ENCODE results near the gene CHST15. TPM values are rescaled to one million over a fixed set of nuclear protein-coding genes. Genes with fewer than 3 reads are reported as not detected.
A peak's percentile ranks its signal among the peaks of the same experiment; 100 is the strongest.

Gene CHST15
- 39.7 TPM for total RNA-seq
- 2.8 TPM for polyA plus RNA-seq (ENCODE audit: insufficient read depth, low read depth, low replicate concordance)
- long read RNA-seq, donor 1, full-length matches to known transcripts = 3 of 3 reads
- long read RNA-seq, donor 1, partial matches to known transcripts = 0 of 3 reads
- long read RNA-seq, donor 1, other reads (novel, unspliced or antisense) = 0 of 3 reads
- long read RNA-seq, donor 2, full-length matches to known transcripts = 1 of 1 reads
- long read RNA-seq, donor 2, partial matches to known transcripts = 0 of 1 reads
- long read RNA-seq, donor 2, other reads (novel, unspliced or antisense) = 0 of 1 reads
- long read RNA-seq, donor 3, full-length matches to known transcripts = 1 of 1 reads
- long read RNA-seq, donor 3, partial matches to known transcripts = 0 of 1 reads
- long read RNA-seq, donor 3, other reads (novel, unspliced or antisense) = 0 of 1 reads
- long read RNA-seq, donor 4 = 0 reads
- long read RNA-seq, donor 5 = 0 reads
- long read RNA-seq, donor 6 = 0 reads
- long read RNA-seq, donor 7, full-length matches to known transcripts = 5 of 16 reads
- long read RNA-seq, donor 7, partial matches to known transcripts = 1 of 16 reads
- long read RNA-seq, donor 7, other reads (novel, unspliced or antisense) = 10 of 16 reads
- long read RNA-seq, donor 8, partial matches to known transcripts = 0 of 1 reads
- long read RNA-seq, donor 8, other reads (novel, unspliced or antisense) = 0 of 1 reads
- long read RNA-seq, donor 9 = 0 reads
- long read RNA-seq, donor 10, full-length matches to known transcripts = 3 of 3 reads
- long read RNA-seq, donor 10, partial matches to known transcripts = 0 of 3 reads
- long read RNA-seq, donor 10, other reads (novel, unspliced or antisense) = 0 of 3 reads

GRCh38 chr10:124092860-124093773 lies at the start of gene CHST15:
CHST15 (minus strand) TSS chr10:124093598; CDS start chr10:124046212, 47,386 bp downstream.
- peak; percentile 90 to 95 (median 91) for DNase-seq
- Histone ChIP-seq H3K4me3 (ENCODE audit: low read length in 3 of 3) (peak within 1 kb of the TSS; percentile 45 to 59 (median 52)), H3K4me1 (ENCODE audit: control insufficient read depth in 2 of 3, insufficient read depth in 2 of 3, low read depth in 1 of 3, low read length in 3 of 3) (peaks cover 0 to 16% (median 0%) of the 10 kb centered on the region in 3 donors), H3K36me3 (ENCODE audit: control insufficient read depth in 2 of 3, insufficient read depth in 3 of 3, low read length in 3 of 3) (no peaks in the 10 kb centered on the region), H3K9ac (ENCODE audit: low read length in 3 of 3) (peak within 1 kb of the TSS in 1 of 3 donors; percentile 20), H3K27ac (ENCODE audit: low read depth in 2 of 2, low read length in 2 of 2) (peak within 1 kb of the TSS; percentile 77 to 91), H3K9me3 (ENCODE audit: control insufficient read depth in 2 of 3, insufficient read depth in 1 of 3, low read length in 3 of 3) (peaks cover 0 to 4% (median 0%) of the 10 kb centered on the region in 3 donors), H3K27me3 (ENCODE audit: control insufficient read depth, insufficient read depth, low read length) (no peaks in the 10 kb centered on the region)
- intact Hi-C loops (cut with DNase I) = no loop called here
- TF ChIP-seq CTCF (IDR thresholded peaks at IDR 0.05; ENCODE audit: borderline replicate concordance, extremely low read depth, insufficient read depth) = no peak
- FAIRE-seq = no peak

GRCh38 chr10:124142960-124143359 lies 49.6 kb upstream of the CHST15 start:
- H3K27me3 ChIP-seq (ENCODE audit: control insufficient read depth, insufficient read depth, low read length) = no peaks in the 10 kb centered on the region
- no peak overlapping the region for H3K4me3 ChIP-seq (ENCODE audit: low read length in 3 of 3)
- intact Hi-C loops (cut with DNase I) = no loop called here
- peak in 1 of 5 donors; percentile 49 for DNase-seq
- TF ChIP-seq CTCF (IDR thresholded peaks at IDR 0.05; ENCODE audit: borderline replicate concordance, extremely low read depth, insufficient read depth) = no peak
- H3K27ac ChIP-seq (ENCODE audit: low read depth in 2 of 2, low read length in 2 of 2) = no peak overlapping the region
- H3K9ac ChIP-seq (ENCODE audit: low read length in 3 of 3) = no peak overlapping the region
- peaks cover 0 to 11% (median 4%) of the 10 kb centered on the region in 3 donors for H3K4me1 ChIP-seq (ENCODE audit: control insufficient read depth in 2 of 3, insufficient read depth in 2 of 3, low read depth in 1 of 3, low read length in 3 of 3)
- H3K9me3 ChIP-seq (ENCODE audit: control insufficient read depth in 2 of 3, insufficient read depth in 1 of 3, low read length in 3 of 3) = no peaks in the 10 kb centered on the region
- no peaks in the 10 kb centered on the region for H3K36me3 ChIP-seq (ENCODE audit: control insufficient read depth in 2 of 3, insufficient read depth in 3 of 3, low read length in 3 of 3)
- no peak for FAIRE-seq

GRCh38 chr10:124142006-124142739 lies 48.8 kb upstream of the CHST15 start:
- no peaks in the 10 kb centered on the region for H3K36me3 ChIP-seq (ENCODE audit: control insufficient read depth in 2 of 3, insufficient read depth in 3 of 3, low read length in 3 of 3)
- no peak for FAIRE-seq

More at GRCh38 chr10:124142006-124142739, 48.8 kb upstream of the CHST15 start:
- H3K4me1 ChIP-seq (ENCODE audit: control insufficient read depth in 2 of 3, insufficient read depth in 2 of 3, low read depth in 1 of 3, low read length in 3 of 3) = peaks cover 0 to 11% (median 4%) of the 10 kb centered on the region in 3 donors
- no peak overlapping the region for H3K9ac ChIP-seq (ENCODE audit: low read length in 3 of 3)
- H3K4me3 ChIP-seq (ENCODE audit: low read length in 3 of 3) = no peak overlapping the region
- DNase-seq = peak in 2 of 5 donors; percentile 20
- H3K9me3 ChIP-seq (ENCODE audit: control insufficient read depth in 2 of 3, insufficient read depth in 1 of 3, low read length in 3 of 3) = no peaks in the 10 kb centered on the region
- intact Hi-C loops (cut with DNase I) = no loop called here
- no peaks in the 10 kb centered on the region for H3K27me3 ChIP-seq (ENCODE audit: control insufficient read depth, insufficient read depth, low read length)
- TF ChIP-seq CTCF (IDR thresholded peaks at IDR 0.05; ENCODE audit: borderline replicate concordance, extremely low read depth, insufficient read depth) = no peak
- H3K27ac ChIP-seq (ENCODE audit: low read depth in 2 of 2, low read length in 2 of 2) = no peak overlapping the region
